NCI-H2227 (cell line): ENCODE measurements around the gene MSH6.
"Not testable (repeated sequence)": the region's sequence is repeated elsewhere in the genome, so short reads cannot be mapped to it uniquely, and the experiment has no call there.

ENCODE experiments used
- DNase-seq: peaks from one replicate; lab custom pipeline; 2025; ENCODE audit not compliant: unreplicated experiment; lab: John Stamatoyannopoulos, UW

MSH6 gene

DNA sequence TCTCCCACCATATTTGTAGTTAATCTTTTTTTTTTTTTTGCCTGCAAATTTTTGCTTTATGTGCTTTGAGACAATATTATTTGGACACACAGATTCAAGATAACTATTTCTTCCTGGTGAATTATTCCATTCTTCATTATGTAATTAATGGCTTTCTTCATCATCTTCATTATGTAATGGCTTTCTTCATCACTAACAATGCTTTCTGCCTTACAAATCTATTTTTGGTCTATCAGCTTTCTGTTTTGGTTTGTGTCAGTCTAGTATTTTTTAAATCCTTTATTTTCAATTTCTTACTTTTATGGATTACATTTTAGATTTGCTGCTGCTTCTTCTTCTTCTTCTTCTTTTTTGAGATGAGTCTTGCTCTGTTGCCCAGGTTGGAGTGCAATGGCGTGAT, 60.5 kb downstream of the MSH6 start:
- DNase-seq, result no peak

DNA sequence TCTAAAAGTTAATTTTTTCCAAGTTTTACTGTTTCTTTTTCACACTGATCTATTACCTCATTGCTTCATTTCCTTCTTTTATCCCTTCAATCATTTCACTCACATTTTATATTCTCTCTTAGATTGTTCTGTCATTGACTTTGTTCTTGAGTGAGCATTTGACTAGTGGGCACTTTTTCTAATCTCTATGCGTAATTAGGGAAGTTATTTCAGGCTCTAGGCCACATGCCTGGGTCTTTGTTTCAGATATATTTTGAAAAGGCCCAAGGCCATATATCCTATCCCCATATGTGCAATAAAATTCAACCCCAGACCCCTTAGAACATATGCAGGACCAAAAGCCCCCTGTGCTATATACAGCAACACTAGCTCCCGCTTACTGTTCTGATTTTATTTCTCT, 61.2 kb downstream of the MSH6 start:
- no peak for DNase-seq

DNA sequence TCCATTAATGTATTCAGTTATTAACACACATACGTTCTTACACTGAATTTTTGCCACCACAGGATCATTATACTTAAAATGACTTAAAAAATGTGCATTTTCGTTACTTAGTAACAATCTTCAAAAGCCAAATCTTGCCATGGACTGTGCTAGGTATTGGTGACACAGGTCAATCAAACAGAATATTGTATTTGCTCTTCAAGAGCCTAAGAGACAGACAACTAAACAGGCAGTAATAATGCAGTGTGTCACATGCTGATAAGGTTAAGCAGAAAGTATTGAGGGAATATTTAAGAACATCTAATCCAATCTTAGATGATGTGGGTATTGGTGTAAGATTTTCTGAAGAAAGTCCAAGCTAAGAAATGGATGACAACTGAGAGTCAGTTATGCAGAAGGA, 66.4 kb downstream of the MSH6 start:
- no peak for DNase-seq

DNA sequence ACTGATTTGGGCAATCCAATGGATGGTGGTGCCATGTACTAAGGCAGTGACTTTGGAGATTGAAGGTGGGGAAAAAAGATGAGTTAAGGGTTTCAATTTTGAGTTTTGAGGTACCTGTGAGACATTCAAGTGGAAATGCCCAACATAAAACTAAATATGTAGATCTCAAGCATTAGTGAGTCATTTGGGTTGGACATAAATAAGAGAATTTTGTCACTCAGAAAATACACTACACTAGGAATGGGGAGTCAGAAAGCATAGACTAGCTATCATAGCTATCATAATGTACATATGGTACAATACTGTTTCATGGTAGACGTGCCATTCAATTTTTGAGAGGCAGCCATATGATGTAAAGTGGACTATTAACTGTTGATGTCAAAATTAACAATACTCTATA, 67.3 kb downstream of the MSH6 start:
- no peak for DNase-seq

DNA sequence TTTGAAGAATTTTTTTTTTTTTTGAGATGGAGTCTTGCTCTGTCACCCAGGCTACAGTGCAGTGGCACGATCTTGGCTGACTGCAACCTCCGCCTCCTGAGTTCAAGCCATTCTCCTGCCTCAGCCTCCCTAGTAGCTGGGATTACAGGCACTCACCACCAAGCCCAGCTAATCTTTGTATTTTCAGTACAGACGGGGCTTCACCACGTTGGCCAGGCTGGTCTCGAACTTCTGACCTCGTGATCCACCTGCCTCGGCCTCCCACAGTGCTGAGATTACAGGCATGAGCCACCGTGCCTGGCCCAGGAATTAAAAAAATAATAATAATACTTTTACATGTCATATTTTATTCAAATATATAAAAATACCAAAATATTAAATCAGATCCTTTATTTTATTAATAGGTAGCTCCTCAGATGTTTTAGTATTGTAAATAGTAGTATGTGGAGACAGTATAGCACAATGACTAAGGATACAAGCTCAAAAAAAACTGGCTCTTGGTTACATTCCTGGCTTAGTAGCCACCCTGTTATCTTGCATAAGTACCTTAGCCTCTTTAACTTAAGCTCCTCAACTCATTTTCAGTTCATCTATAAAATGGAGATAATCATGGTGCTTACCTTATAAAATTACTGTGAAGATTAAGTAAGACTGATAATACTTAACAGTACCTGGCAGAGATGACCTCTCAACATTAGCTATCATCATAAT, 70.3 kb downstream of the MSH6 start:
- not testable (repeated sequence) for DNase-seq
